HL-60/S4 treated with retinoic acid at 250 ng/mL for 4 days and 3 days (cell line): ENCODE results near the gene PLEKHG7.

Source experiments
- in situ Hi-C: fragments of 300-500 bp; cut with MboI; formaldehyde crosslinking; loops from 2 replicates; pipeline ENCODE4 v1.7.0; 2022; ENCODE audit warnings: low sequenced_read_pairs

Gene PLEKHG7

DNA sequence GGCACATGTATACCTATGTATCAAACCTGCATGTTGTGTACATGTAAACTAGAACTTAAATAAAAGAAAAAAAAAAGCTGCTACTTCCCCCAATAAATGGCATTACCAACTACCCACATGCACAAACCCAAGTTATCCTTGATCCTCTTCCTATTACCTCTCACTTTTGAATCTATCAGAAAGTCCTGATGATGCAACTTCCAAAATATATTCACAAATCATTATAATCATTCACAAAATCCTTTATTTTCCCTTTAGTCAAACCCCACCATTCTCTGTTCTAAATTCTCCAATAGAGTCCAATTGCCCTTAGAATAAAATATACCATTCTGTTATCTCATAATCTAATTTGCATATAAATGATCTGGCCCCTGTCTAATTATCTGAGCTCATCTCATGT, 92.0 kb downstream of the PLEKHG7 start:
- in situ Hi-C loops: no loop called here

DNA sequence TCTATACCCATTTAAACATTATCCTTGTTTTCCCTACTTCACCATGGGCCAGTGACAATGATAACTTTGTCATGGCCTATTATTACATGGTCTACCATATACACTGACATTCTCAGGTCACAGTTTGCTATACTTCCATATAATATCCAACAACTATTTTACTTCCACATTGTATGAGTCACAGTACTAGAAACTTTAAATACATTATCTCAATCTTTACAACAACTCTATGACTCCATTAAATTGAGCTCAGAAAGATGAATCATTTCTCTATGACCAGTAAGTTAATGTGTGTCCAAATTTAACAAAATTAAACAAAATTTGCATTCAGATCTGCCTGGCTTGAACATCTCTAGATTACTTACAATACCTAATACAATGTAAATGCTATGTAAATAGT, 93.9 kb downstream of the PLEKHG7 start:
- in situ Hi-C loops: no loop called here

DNA sequence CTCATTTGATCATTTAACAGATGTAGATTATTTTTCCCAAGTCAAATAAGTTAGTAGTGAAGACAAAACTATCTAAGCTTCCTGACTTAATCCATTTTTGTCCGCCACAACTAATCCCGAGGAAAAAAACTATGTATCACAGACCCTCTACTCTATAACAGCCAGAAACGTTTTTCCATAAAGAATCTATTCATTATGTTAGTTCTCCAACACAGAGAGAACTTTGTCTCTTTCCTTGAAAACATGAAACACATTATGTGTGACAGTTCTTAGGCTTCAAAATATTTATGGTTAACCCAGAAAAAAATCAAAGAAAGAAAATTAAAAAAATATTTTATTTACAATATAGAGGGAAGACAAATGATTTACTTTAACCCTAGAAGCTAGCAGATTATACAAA, 100.1 kb downstream of the PLEKHG7 start:
- in situ Hi-C loops: no loop called here

DNA sequence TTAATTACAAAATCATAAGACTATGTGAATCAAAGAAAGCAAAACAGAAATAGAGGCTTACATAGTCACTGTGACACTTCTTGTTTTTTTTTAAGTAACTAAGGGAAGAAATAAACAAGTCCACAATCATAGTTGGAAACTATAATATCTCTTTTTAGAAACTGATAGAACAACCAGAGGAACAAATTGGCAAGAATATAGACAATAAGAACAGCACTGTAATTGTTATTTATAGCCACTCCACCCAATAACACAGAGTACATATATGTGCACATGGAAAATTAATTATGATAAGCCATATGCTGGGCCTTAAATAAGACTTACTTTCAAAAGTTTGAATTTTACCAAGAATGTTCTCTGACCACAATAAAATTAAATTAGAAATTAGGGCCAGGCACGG, 101.1 kb downstream of the PLEKHG7 start:
- in situ Hi-C loops: no loop called here

DNA sequence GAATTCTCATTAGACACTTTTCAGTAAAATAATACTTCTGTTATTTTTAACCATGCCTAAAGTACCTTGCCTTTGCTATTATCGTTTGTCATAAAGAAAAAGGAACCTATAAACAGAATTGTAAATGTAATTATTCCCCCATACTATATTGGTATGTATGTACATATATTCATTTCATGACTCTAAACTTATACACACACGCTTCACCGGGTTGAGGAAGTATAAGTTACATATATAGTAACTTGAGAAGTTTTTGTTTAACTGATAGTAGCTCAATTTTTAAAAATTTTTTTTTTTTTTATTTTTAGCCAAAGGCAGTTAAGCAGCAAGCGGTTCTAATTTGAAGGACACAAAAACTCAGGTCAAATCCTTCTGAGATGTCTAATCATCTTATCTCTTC, 107.6 kb downstream of the PLEKHG7 start:
- in situ Hi-C loops: no loop called here

DNA sequence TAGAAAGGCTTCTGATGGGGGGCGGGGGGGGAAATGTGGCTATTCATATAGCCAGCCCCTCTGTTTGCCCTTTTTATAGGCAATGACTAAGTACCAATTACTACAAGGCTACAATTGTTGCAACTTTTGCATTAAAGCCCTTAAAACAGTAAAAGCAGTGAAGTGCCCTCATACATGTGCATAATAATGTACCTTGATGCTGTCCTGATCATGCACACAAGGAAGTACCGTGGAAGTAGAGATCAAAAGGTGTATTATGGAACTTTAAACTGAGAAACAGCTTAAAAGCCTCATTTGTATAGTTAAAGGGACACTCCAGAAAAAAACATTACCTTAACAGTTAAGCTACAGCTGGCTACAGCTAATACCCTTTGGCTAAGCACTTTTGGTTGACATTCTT, 111.8 kb downstream of the PLEKHG7 start:
- in situ Hi-C loops: no loop called here

DNA sequence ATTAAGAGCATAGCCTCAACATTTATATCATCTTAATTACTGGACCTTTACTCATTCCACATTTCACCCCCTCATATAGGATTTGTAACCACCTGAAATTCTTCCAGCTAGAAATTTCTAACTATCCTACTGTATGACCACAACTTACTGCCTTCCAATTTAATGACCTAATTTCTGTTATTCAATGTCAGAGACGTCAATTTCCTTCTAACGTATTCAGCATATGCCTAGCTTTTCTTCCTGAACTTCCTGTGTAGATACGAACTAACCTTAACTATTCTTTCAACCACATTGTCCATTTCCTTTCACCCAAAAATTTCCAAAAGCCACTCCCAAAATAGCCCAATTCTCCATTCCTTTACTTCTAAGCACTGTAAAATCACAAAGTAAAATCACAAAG, 118.4 kb downstream of the PLEKHG7 start:
- in situ Hi-C loops: no loop called here
